Activated naive CD4-positive, alpha-beta T cell treated with anti-CD3 and anti-CD28 coated beads for 36 hours (primary cell): ENCODE data around the gene ATG4C. TPM values are rescaled to one million over a fixed set of nuclear protein-coding genes. Genes with fewer than 3 reads are reported as not detected.
"Not testable (repeated sequence)": the region's sequence is repeated elsewhere in the genome, so short reads cannot be mapped to it uniquely, and the experiment has no call there.

ENCODE experiments used
- CTCF ChIA-PET: fragments of 350-600 bp; sonication (Branson Sonifier 250); formaldehyde crosslinking; loops from one replicate; lab custom pipeline; 2021; ENCODE audit warnings: antibody characterized with exemption; lab: Charles Lee
- DNase-seq: peaks from one replicate; pipeline ENCODE4 v3.0.0-alpha.2; 2020
- H3K27ac Mint-ChIP-seq: one replicate; pipeline ENCODE4 v1.8.0; 2021; ENCODE audit warnings: mild to moderate bottlenecking, mixed read lengths
- H3K27me3 Mint-ChIP-seq: one replicate; pipeline ENCODE4 v1.8.0; 2021; ENCODE audit warnings: low read depth, mixed read lengths
- H3K36me3 Mint-ChIP-seq: one replicate; pipeline ENCODE4 v1.8.0; 2021; ENCODE audit warnings: low read depth, mixed read lengths
- H3K4me1 Mint-ChIP-seq: one replicate; pipeline ENCODE4 v1.8.0; 2021; ENCODE audit warnings: low read depth, mixed read lengths
- H3K4me3 Mint-ChIP-seq: one replicate; pipeline ENCODE4 v1.8.0; 2021; ENCODE audit warnings: mild to moderate bottlenecking, moderate library complexity, mixed read lengths
- H3K9me3 Mint-ChIP-seq: one replicate; pipeline ENCODE4 v1.8.0; 2021; ENCODE audit warnings: mixed read lengths
- intact Hi-C: fragments of 100-400 bp; cut with micrococcal nuclease; formaldehyde crosslinking; loops from one replicate; pipeline ENCODE4 v1.15.1; 2023
- total RNA-seq, 2 experiments: library from RNA; stranded (reverse); gene quantifications; one replicate each; pipeline ENCODE4 v1.2.3, GENCODE V29; 2021

Gene ATG4C
- total RNA-seq, 2 experiments from 2014 or later, result 13.4 to 15.1 TPM

GRCh38 chr1:62759232-62759875 lies 24.6 kb upstream of the ATG4C start:
- not testable (repeated sequence) for H3K4me1 Mint-ChIP-seq, H3K4me3 Mint-ChIP-seq

GRCh38 chr1:62760021-62760782 lies 23.7 kb upstream of the ATG4C start:
- CTCF ChIA-PET, DNase-seq, H3K27ac Mint-ChIP-seq, H3K9me3 Mint-ChIP-seq, H3K36me3 Mint-ChIP-seq, intact Hi-C loops, H3K4me3 Mint-ChIP-seq, H3K4me1 Mint-ChIP-seq, H3K27me3 Mint-ChIP-seq: not testable (repeated sequence)

More at GRCh38 chr1:62759232-62759875, 24.6 kb upstream of the ATG4C start:
- CTCF ChIA-PET, H3K36me3 Mint-ChIP-seq, H3K9me3 Mint-ChIP-seq, intact Hi-C loops, H3K27ac Mint-ChIP-seq, DNase-seq, H3K27me3 Mint-ChIP-seq: not testable (repeated sequence)

GRCh38 chr1:62761223-62761870 lies 22.6 kb upstream of the ATG4C start:
- H3K27ac Mint-ChIP-seq, DNase-seq, H3K9me3 Mint-ChIP-seq, H3K36me3 Mint-ChIP-seq, H3K4me1 Mint-ChIP-seq, intact Hi-C loops, H3K4me3 Mint-ChIP-seq, H3K27me3 Mint-ChIP-seq: not testable (repeated sequence)
- CTCF ChIA-PET, result interaction anchor here (0.6 kb wide), 1 partner anchor 19 kb away, joined by 3 read pairs; no protein-coding TSS in a partner anchor

- DNase-seq, H3K4me1 Mint-ChIP-seq, H3K27me3 Mint-ChIP-seq, H3K36me3 Mint-ChIP-seq, H3K27ac Mint-ChIP-seq, H3K9me3 Mint-ChIP-seq, intact Hi-C loops, H3K4me3 Mint-ChIP-seq: not testable (repeated sequence)
- CTCF ChIA-PET, result interaction anchor here (0.6 kb wide), 1 partner anchor 18 kb away, joined by 3 read pairs; no protein-coding TSS in a partner anchor
Observed at GRCh38 chr1:62762027-62762426, 21.9 kb upstream of the ATG4C start.

- CTCF ChIA-PET, result no interaction called here
- DNase-seq, result no peak
- H3K27me3 Mint-ChIP-seq, result no peaks in the 10 kb centered on the region
- no peaks in the 10 kb centered on the region for H3K36me3 Mint-ChIP-seq
- H3K4me1 Mint-ChIP-seq, result no peaks in the 10 kb centered on the region
- no peaks in the 10 kb centered on the region for H3K9me3 Mint-ChIP-seq
- intact Hi-C loops, result no loop called here
- H3K27ac Mint-ChIP-seq, result no peak overlapping the region
- H3K4me3 Mint-ChIP-seq, result no peak overlapping the region
Observed at GRCh38 chr1:62765981-62766380, 18.0 kb upstream of the ATG4C start.

GRCh38 chr1:62768551-62768950 lies 15.4 kb upstream of the ATG4C start:
- H3K9me3 Mint-ChIP-seq, result peaks cover 12% of the 10 kb centered on the region
- H3K4me1 Mint-ChIP-seq, intact Hi-C loops, DNase-seq, H3K27me3 Mint-ChIP-seq, H3K4me3 Mint-ChIP-seq, H3K27ac Mint-ChIP-seq, H3K36me3 Mint-ChIP-seq, CTCF ChIA-PET: not testable (repeated sequence)

GRCh38 chr1:62772607-62773295 lies 11.2 kb upstream of the ATG4C start:
- H3K27me3 Mint-ChIP-seq, result peaks cover 3% of the 10 kb centered on the region
- H3K36me3 Mint-ChIP-seq, result no peaks in the 10 kb centered on the region
- intact Hi-C loops, result no loop called here
- peaks cover 13% of the 10 kb centered on the region for H3K9me3 Mint-ChIP-seq
- DNase-seq, result no peak
- CTCF ChIA-PET, result interaction anchor here (1.0 kb wide), 1 partner anchor 69 kb away, joined by 3 read pairs; no protein-coding TSS in a partner anchor
- no peak overlapping the region for H3K4me3 Mint-ChIP-seq
- no peak overlapping the region for H3K27ac Mint-ChIP-seq
- H3K4me1 Mint-ChIP-seq, result no peaks in the 10 kb centered on the region

GRCh38 chr1:62774006-62774405 lies 9.9 kb upstream of the ATG4C start:
- DNase-seq, result no peak
- CTCF ChIA-PET, result interaction anchor here (0.5 kb wide), 1 partner anchor 605 kb away, joined by 8 read pairs; no protein-coding TSS in a partner anchor
- Mint-ChIP-seq H3K4me1 (no peaks in the 10 kb centered on the region), H3K9me3 (peaks cover 13% of the 10 kb centered on the region), H3K36me3 (no peaks in the 10 kb centered on the region), H3K27ac (no peak overlapping the region), H3K4me3 (no peak overlapping the region), H3K27me3 (peaks cover 3% of the 10 kb centered on the region)
- intact Hi-C loops, result no loop called here

GRCh38 chr1:62774971-62775595 lies 8.8 kb upstream of the ATG4C start:
- Mint-ChIP-seq H3K4me1 (no peaks in the 10 kb centered on the region), H3K27me3 (peaks cover 4% of the 10 kb centered on the region)

GRCh38 chr1:62778208-62778607 lies 5.7 kb upstream of the ATG4C start:
- H3K4me1 Mint-ChIP-seq, result no peaks in the 10 kb centered on the region
- intact Hi-C loops, result no loop called here
- CTCF ChIA-PET, result interaction anchor here (0.6 kb wide), 1 partner anchor 698 kb away, joined by 3 read pairs; no protein-coding TSS in a partner anchor
- no peaks in the 10 kb centered on the region for H3K36me3 Mint-ChIP-seq
- no peak overlapping the region for H3K4me3 Mint-ChIP-seq
- peaks cover 9% of the 10 kb centered on the region for H3K27me3 Mint-ChIP-seq
- no peak overlapping the region for H3K27ac Mint-ChIP-seq
- DNase-seq, result no peak
- peaks cover 3% of the 10 kb centered on the region for H3K9me3 Mint-ChIP-seq

More at GRCh38 chr1:62774971-62775595, 8.8 kb upstream of the ATG4C start:
- H3K4me3 Mint-ChIP-seq, result no peak overlapping the region
- no peak overlapping the region for H3K27ac Mint-ChIP-seq
- CTCF ChIA-PET, result no interaction called here
- no peak for DNase-seq
- peaks cover 13% of the 10 kb centered on the region for H3K9me3 Mint-ChIP-seq
- no peaks in the 10 kb centered on the region for H3K36me3 Mint-ChIP-seq
- intact Hi-C loops, result no loop called here

GRCh38 chr1:62781841-62782543 lies 1.9 kb upstream of the ATG4C start:
- intact Hi-C loops, result loop anchor here (10.0 kb wide), 2 partner anchors 1057 to 1707 kb away; partner anchors contain the start of gene TM2D1
- Mint-ChIP-seq H3K27ac (no peak overlapping the region), H3K4me1 (peaks cover 8% of the 10 kb centered on the region), H3K27me3 (peaks cover 9% of the 10 kb centered on the region), H3K9me3 (no peaks in the 10 kb centered on the region), H3K36me3 (no peaks in the 10 kb centered on the region), H3K4me3 (no peak overlapping the region)
- DNase-seq, result no peak
- CTCF ChIA-PET, result interaction anchor here (0.6 kb wide), 1 partner anchor 59 kb away, joined by 3 read pairs; no protein-coding TSS in a partner anchor
